Mesothelial cell of epicardium (in vitro differentiated cells): Measurements from ENCODE around the gene LHX4. TPM values are rescaled to one million over a fixed set of nuclear protein-coding genes. Genes with fewer than 3 reads are reported as not detected.

Experiments used
- DNase-seq, 2 experiments: peaks; one replicate each; pipeline ENCODE4 v3.0.0; 2021; ENCODE audit warnings: low spot score in 2 of 2; ENCODE audit not compliant: unreplicated experiment in 2 of 2
- H3K27ac Mint-ChIP-seq: 2 replicates; pipeline ENCODE4 v1.8.0; 2021; ENCODE audit warnings: mixed read lengths
- H3K27me3 Mint-ChIP-seq: 2 replicates; pipeline ENCODE4 v1.8.0; 2021; ENCODE audit warnings: low read depth, mixed read lengths
- H3K36me3 Mint-ChIP-seq: 2 replicates; pipeline ENCODE4 v1.8.0; 2021; ENCODE audit warnings: mixed read lengths
- H3K4me1 Mint-ChIP-seq: 2 replicates; pipeline ENCODE4 v1.8.0; 2021; ENCODE audit warnings: mixed read lengths
- H3K4me3 Mint-ChIP-seq: 2 replicates; pipeline ENCODE4 v1.8.0; 2021; ENCODE audit warnings: mild to moderate bottlenecking, moderate library complexity, mixed read lengths
- H3K9me3 Mint-ChIP-seq: 2 replicates; pipeline ENCODE4 v1.8.0; 2021; ENCODE audit warnings: mixed read lengths
- CTCF ChIP-seq: fragments of 200-600 bp; sonication (generic); IDR thresholded peaks from one replicate; pipeline ENCODE4 v1.5.0; 2021; ENCODE audit warnings: antibody characterized with exemption; ENCODE audit not compliant: unreplicated experiment
- total RNA-seq: library from RNA; stranded (reverse); gene quantifications from 3 replicates; pipeline ENCODE4 v1.2.1, GENCODE V29; 2021

LHX4 gene
- total RNA-seq, 1 donor from 2014 or later = 0.54 TPM

GRCh38 chr1:180258935-180259334 lies 28.9 kb downstream of the LHX4 start:
- no peak for DNase-seq
- H3K9me3 Mint-ChIP-seq = no peaks in the 10 kb centered on the region
- no peak for TF ChIP-seq CTCF

GRCh38 chr1:180259431-180260338 lies 29.6 kb downstream of the LHX4 start:
- no peak overlapping the region for H3K27ac Mint-ChIP-seq
- no peaks in the 10 kb centered on the region for H3K36me3 Mint-ChIP-seq
- H3K9me3 Mint-ChIP-seq = no peaks in the 10 kb centered on the region
- H3K4me3 Mint-ChIP-seq = no peak overlapping the region
- DNase-seq = no peak
- peaks cover 48% of the 10 kb centered on the region for H3K27me3 Mint-ChIP-seq
- no peak for TF ChIP-seq CTCF
- H3K4me1 Mint-ChIP-seq = peaks cover 17% of the 10 kb centered on the region

More at GRCh38 chr1:180258935-180259334, 28.9 kb downstream of the LHX4 start:
- Mint-ChIP-seq H3K27ac (no peak overlapping the region), H3K4me3 (no peak overlapping the region), H3K36me3 (no peaks in the 10 kb centered on the region), H3K27me3 (peaks cover 48% of the 10 kb centered on the region), H3K4me1 (peaks cover 12% of the 10 kb centered on the region)

GRCh38 chr1:180260541-180260940 lies 30.5 kb downstream of the LHX4 start:
- Mint-ChIP-seq H3K36me3 (no peaks in the 10 kb centered on the region), H3K27me3 (peaks cover 48% of the 10 kb centered on the region), H3K4me1 (peaks cover 26% of the 10 kb centered on the region), H3K9me3 (no peaks in the 10 kb centered on the region), H3K27ac (no peak overlapping the region), H3K4me3 (no peak overlapping the region)
- TF ChIP-seq CTCF = no peak
- no peak for DNase-seq

GRCh38 chr1:180261030-180261429 lies 31.0 kb downstream of the LHX4 start:
- no peak for TF ChIP-seq CTCF
- Mint-ChIP-seq H3K9me3 (no peaks in the 10 kb centered on the region), H3K4me3 (no peak overlapping the region), H3K4me1 (peaks cover 27% of the 10 kb centered on the region), H3K36me3 (no peaks in the 10 kb centered on the region), H3K27me3 (peaks cover 43% of the 10 kb centered on the region), H3K27ac (no peak overlapping the region)
- no peak for DNase-seq

DNA sequence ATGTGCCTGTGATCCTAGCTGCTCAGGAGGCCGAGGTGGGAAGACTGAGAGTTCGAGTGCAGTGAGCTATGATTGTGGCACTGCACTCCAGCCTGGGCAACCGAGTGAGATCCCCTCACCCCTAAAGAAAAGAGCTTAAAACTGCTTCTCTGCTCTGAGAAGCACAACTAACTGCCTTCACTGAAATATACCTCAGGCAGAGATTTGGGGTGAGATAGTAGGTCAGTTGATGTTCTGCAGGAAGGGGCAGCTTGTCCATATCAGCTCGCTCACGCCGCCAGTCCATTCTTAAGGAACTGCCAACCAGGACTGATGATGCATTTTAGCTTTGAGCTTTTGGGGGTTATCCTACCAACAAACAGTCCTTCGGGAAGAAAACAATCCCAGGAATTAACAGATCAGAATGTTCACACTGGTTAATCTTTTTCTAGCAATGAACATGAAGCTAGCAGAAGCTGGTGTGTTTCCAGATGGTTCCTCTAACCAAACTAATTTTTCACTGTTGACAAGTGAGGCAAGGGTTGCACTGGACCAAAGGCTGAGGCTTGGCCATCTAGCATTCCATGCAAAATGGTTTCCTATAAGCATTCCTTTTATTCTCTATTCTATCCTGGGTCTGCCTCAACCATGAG lies 31.6 kb downstream of the LHX4 start:
- Mint-ChIP-seq H3K4me1 (peaks cover 27% of the 10 kb centered on the region), H3K9me3 (no peaks in the 10 kb centered on the region), H3K4me3 (no peak overlapping the region), H3K27ac (no peak overlapping the region), H3K27me3 (peaks cover 38% of the 10 kb centered on the region), H3K36me3 (no peaks in the 10 kb centered on the region)
- no peak for DNase-seq
- no peak for TF ChIP-seq CTCF
